D721Med (cell line): ENCODE data around the gene ANKHD1.

Experiments
- DNase-seq: peaks from one replicate; pipeline ENCODE4 v3.0.0; 2011; ENCODE audit warnings: low spot score; ENCODE audit not compliant: insufficient read length
- FAIRE-seq: peaks from 2 replicates; lab custom pipeline; 2011; peaks lifted over from hg19 to GRCh38; lab: Jason Lieb, UNC
- CTCF ChIP-seq: IDR thresholded peaks from 2 replicates; pipeline ENCODE4 v1.5.1; 2012; ENCODE audit warnings: mild to moderate bottlenecking, control low read depth; ENCODE audit not compliant: insufficient read depth; ENCODE audit errors: missing control alignments

Gene ANKHD1

GRCh38 chr5:140564196-140565023, 162.8 kb downstream of the ANKHD1 start, which contains the start of the genes APBB3 and SLC35A4:
Gene APBB3, minus strand, starts transcription at chr5:140564598. Its CDS starts 353 bp downstream, at chr5:140564245.
Gene SLC35A4, plus strand, starts transcription at chr5:140564828. Its CDS starts 2,342 bp downstream, at chr5:140567170.
- no peak for TF ChIP-seq CTCF
- FAIRE-seq, result no peak
- DNase-seq, result peak; percentile 90

- no peak for TF ChIP-seq CTCF
- DNase-seq (no peak), FAIRE-seq (no peak)
These were observed 163.6 kb downstream of the ANKHD1 start for GRCh38 chr5:140565024-140565779.

- FAIRE-seq (no peak), DNase-seq (no peak)
- TF ChIP-seq CTCF, result no peak
These were observed 164.1 kb downstream of the ANKHD1 start for GRCh38 chr5:140565780-140566095.

- DNase-seq, result no peak
- no peak for TF ChIP-seq CTCF
- FAIRE-seq, result no peak
These were observed 165.0 kb downstream of the ANKHD1 start for GRCh38 chr5:140566665-140567064.

GRCh38 chr5:140567136-140567818, 165.6 kb downstream of the ANKHD1 start:
- no peak for TF ChIP-seq CTCF
- FAIRE-seq (no peak), DNase-seq (no peak)

GRCh38 chr5:140567871-140568270, 166.2 kb downstream of the ANKHD1 start:
- FAIRE-seq (no peak), DNase-seq (no peak)
- TF ChIP-seq CTCF, result no peak
